ENCODE measurements around the gene OR2V2. TPM values are rescaled to one million over a fixed set of nuclear protein-coding genes. Genes with fewer than 3 reads are reported as not detected.

OR2V2 gene
- total and polyA plus RNA-seq, 2 donors (not counting 1 experiment from before 2014, with no cell fraction given): not detected

- no peaks in the 10 kb centered on the region for H4K20me1 ChIP-seq (ENCODE audit: control insufficient read depth, insufficient read depth, low read length, poor library complexity, severe bottlenecking)
- H2AFZ ChIP-seq (ENCODE audit: insufficient read depth, low read depth, low read length, poor library complexity, severe bottlenecking): peak overlapping the region; percentile 0
- TF ChIP-seq CTCF (IDR thresholded peaks at IDR 0.05): peak; percentile 81
- no peak for TF ChIP-seq EZH2 (IDR thresholded peaks at IDR 0.05; ENCODE audit: borderline replicate concordance, insufficient read depth, low read depth, low read length, poor library complexity, severe bottlenecking)
- no peaks in the 10 kb centered on the region for H3K27me3 ChIP-seq (replicated peaks in 1 of 4; ENCODE audit: control extremely low read depth in 1 of 4, control insufficient read depth in 3 of 4, insufficient read depth in 4 of 4, low read length in 3 of 4)
- CTCF ChIA-PET: interaction anchor here (0.8 to 4.1 kb wide), 3 partner anchors 9 to 25 kb away, joined by 3 to 18 read pairs (median 8); no protein-coding TSS in a partner anchor
- DNase-seq: peak; percentile 85
- peak overlapping the region; percentile 3 for H3K4me2 ChIP-seq (replicated peaks; ENCODE audit: low read depth, low read length, poor library complexity, severe bottlenecking)
- WGBS (ENCODE audit: insufficient coverage): 54% methylated on average over 22 of the region's 25 CpGs
- peaks cover 8 to 33% of the 10 kb centered on the region in 2 donors for H3K4me1 ChIP-seq (ENCODE audit: control insufficient read depth in 2 of 2, insufficient read depth in 2 of 2, low read length in 2 of 2)
- intact Hi-C loops (cut with micrococcal nuclease): no loop called here
- POLR2A ChIA-PET: no interaction called here
- Mint-ChIP-seq H3K4me1 (peaks cover 31% of the 10 kb centered on the region), H3K4me3 (peak overlapping the region; percentile 71), H3K9me3 (ENCODE audit: insufficient read depth) (no peaks in the 10 kb centered on the region), H3K27me3 (no peaks in the 10 kb centered on the region), H3K27ac (peak overlapping the region; percentile 70)
- H3K9ac ChIP-seq (ENCODE audit: low read length): no peak overlapping the region
- H3K9me3 ChIP-seq (ENCODE audit: control extremely low read depth in 1 of 3, control insufficient read depth in 2 of 3, insufficient read depth in 1 of 3, low read length in 2 of 3): peaks cover 0 to 10% (median 0%) of the 10 kb centered on the region in 3 donors
- no peak overlapping the region for H3K4me3 ChIP-seq (ENCODE audit: control extremely low read depth in 1 of 5, extremely low read depth in 1 of 5, insufficient read depth in 1 of 5, low read depth in 2 of 5, low read length in 4 of 5)
- no peaks in the 10 kb centered on the region for H3K36me3 ChIP-seq (replicated peaks in 1 of 2; ENCODE audit: control extremely low read depth in 1 of 2, control insufficient read depth in 1 of 2, extremely low read depth in 1 of 2, insufficient read depth in 2 of 2, low read length in 1 of 2)
- H3K27ac ChIP-seq (ENCODE audit: low read length in 2 of 2): no peak overlapping the region
- H3K79me2 ChIP-seq (ENCODE audit: control insufficient read depth, insufficient read depth, low read length): no peaks in the 10 kb centered on the region
- peak; percentile 74 for ATAC-seq (ENCODE audit: low read depth)
Measured at GRCh38 chr5:181181650-181182565, 34.5 kb downstream of the OR2V2 start.

DNA sequence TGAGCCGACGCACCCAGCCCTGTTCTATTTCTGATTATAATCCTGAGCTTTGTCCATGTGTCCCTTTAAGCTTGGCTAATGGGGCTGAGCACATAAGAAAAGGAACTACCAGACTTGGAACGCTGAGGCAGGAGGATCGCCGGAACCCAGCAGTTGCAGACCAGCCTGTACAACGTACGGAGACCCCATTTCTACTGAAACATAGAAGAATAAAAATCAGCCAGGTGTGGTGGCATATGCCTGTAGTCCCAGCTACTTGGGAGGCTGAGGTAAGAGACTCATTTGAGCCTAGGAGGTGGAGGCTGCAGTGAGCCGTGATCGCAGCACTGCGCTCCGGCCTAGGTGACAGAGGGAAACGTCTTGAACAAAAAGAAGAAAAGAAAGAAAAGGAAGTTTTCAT lies 35.3 kb downstream of the OR2V2 start:
- H3K27me3 Mint-ChIP-seq: no peaks in the 10 kb centered on the region
- peak overlapping the region; percentile 62 for H3K27ac Mint-ChIP-seq
- whole genome bisulfite sequencing (ENCODE audit: insufficient coverage): 72% methylated on average over 6 of the region's 12 CpGs
- H3K9me3 Mint-ChIP-seq (ENCODE audit: insufficient read depth): no peaks in the 10 kb centered on the region
- POLR2A ChIA-PET: no interaction called here
- peaks cover 37% of the 10 kb centered on the region for H3K4me1 Mint-ChIP-seq
- intact Hi-C loops (cut with micrococcal nuclease): no loop called here
- no peak overlapping the region for H3K27ac ChIP-seq (ENCODE audit: low read length in 2 of 2)
- H3K4me3 ChIP-seq (ENCODE audit: control extremely low read depth in 1 of 5, extremely low read depth in 1 of 5, insufficient read depth in 1 of 5, low read depth in 2 of 5, low read length in 4 of 5): no peak overlapping the region
- no peaks in the 10 kb centered on the region for H3K36me3 ChIP-seq (replicated peaks in 1 of 2; ENCODE audit: control extremely low read depth in 1 of 2, control insufficient read depth in 1 of 2, extremely low read depth in 1 of 2, insufficient read depth in 2 of 2, low read length in 1 of 2)
- H3K79me2 ChIP-seq (ENCODE audit: control insufficient read depth, insufficient read depth, low read length): no peaks in the 10 kb centered on the region
- ATAC-seq (ENCODE audit: low read depth): no peak
- peaks cover 0 to 14% (median 0%) of the 10 kb centered on the region in 3 donors for H3K9me3 ChIP-seq (ENCODE audit: control extremely low read depth in 1 of 3, control insufficient read depth in 2 of 3, insufficient read depth in 1 of 3, low read length in 2 of 3)
- CTCF ChIA-PET: interaction anchor here (0.8 to 4.1 kb wide), 4 partner anchors 10 to 24 kb away, joined by 3 to 18 read pairs (median 8); no protein-coding TSS in a partner anchor
- DNase-seq: peak; percentile 52
- H2AFZ ChIP-seq (ENCODE audit: insufficient read depth, low read depth, low read length, poor library complexity, severe bottlenecking): peak overlapping the region; percentile 0
- no peak for TF ChIP-seq CTCF (IDR thresholded peaks at IDR 0.05)
- TF ChIP-seq EZH2 (IDR thresholded peaks at IDR 0.05; ENCODE audit: borderline replicate concordance, insufficient read depth, low read depth, low read length, poor library complexity, severe bottlenecking): no peak
- H3K27me3 ChIP-seq (replicated peaks in 1 of 4; ENCODE audit: control extremely low read depth in 1 of 4, control insufficient read depth in 3 of 4, insufficient read depth in 4 of 4, low read length in 3 of 4): no peaks in the 10 kb centered on the region
- H3K4me3 Mint-ChIP-seq: peak overlapping the region; percentile 69
- H3K4me2 ChIP-seq (replicated peaks; ENCODE audit: low read depth, low read length, poor library complexity, severe bottlenecking): peak overlapping the region; percentile 40
- no peaks in the 10 kb centered on the region for H4K20me1 ChIP-seq (ENCODE audit: control insufficient read depth, insufficient read depth, low read length, poor library complexity, severe bottlenecking)
- H3K9ac ChIP-seq (ENCODE audit: low read length): no peak overlapping the region
- peaks cover 8 to 39% of the 10 kb centered on the region in 2 donors for H3K4me1 ChIP-seq (ENCODE audit: control insufficient read depth in 2 of 2, insufficient read depth in 2 of 2, low read length in 2 of 2)

Data from B cell (primary cell).